ENCODE data around the gene FAR2. TPM values are rescaled to one million over a fixed set of nuclear protein-coding genes. Genes with fewer than 3 reads are reported as not detected.

Gene FAR2
- total and polyA plus RNA-seq, 2 of the 13 experiments (the other 11 are each of a cell fraction or from before 2014, with no cell fraction given): not detected

- H3K9me3 ChIP-seq (ENCODE audit: low read length): no peaks in the 10 kb centered on the region
- H3K36me3 ChIP-seq (replicated peaks in 1 of 2; ENCODE audit: control insufficient read depth in 1 of 2, insufficient read depth in 2 of 2, low read length in 2 of 2): no peaks in the 10 kb centered on the region
- POLR2A ChIA-PET: no interaction called here
- no TSS peak for BruUV-seq (replicated peaks)
- intact Hi-C loops (cut with micrococcal nuclease; ENCODE audit: unreplicated experiment): no loop called here
- no peaks in the 10 kb centered on the region for H4K20me1 ChIP-seq (ENCODE audit: insufficient read depth, low read length)
- no peak overlapping the region for H3K27ac ChIP-seq (ENCODE audit: extremely low read length, insufficient read depth, low read length)
- H3K4me3 ChIP-seq (replicated peaks in 1 of 3; ENCODE audit: insufficient read depth in 1 of 3, low read depth in 2 of 3, low read length in 3 of 3): no peak overlapping the region
- no peaks in the 10 kb centered on the region for H3K4me1 ChIP-seq (ENCODE audit: insufficient read depth, low read length)
- H3K79me2 ChIP-seq (ENCODE audit: insufficient read depth, low read length): no peaks in the 10 kb centered on the region
- in situ Hi-C loops (cut with HindIII; ENCODE audit: extremely low pct_ligation_motif_present, low pct_unique_long_range_greater_than_20kb): no loop called here
- H2AFZ ChIP-seq (ENCODE audit: low read length): no peak overlapping the region
- WGBS (ENCODE audit: low lambda C conversion rate): 1% methylated on average over 6 of the region's 6 CpGs
- no peak overlapping the region for H3K4me2 ChIP-seq (ENCODE audit: low read depth, low read length)
- ATAC-seq: no peak
- no peak overlapping the region for H3K9ac ChIP-seq (ENCODE audit: insufficient read depth, low read depth, low read length)
- no peak for FAIRE-seq
- H3K27me3 ChIP-seq (ENCODE audit: control insufficient read depth in 1 of 2, insufficient read depth in 2 of 2, low read length in 2 of 2): no peaks in the 10 kb centered on the region
- CTCF ChIA-PET (ENCODE audit: low intra/inter-chr PET ratio, low total read pairs): no interaction called here
- no peak for DNase-seq (ENCODE audit: low spot score)
- TF ChIP-seq NCOA5 (CRISPR knock-in tag; IDR thresholded peaks at IDR 0.05) (no peak), SALL1 (CRISPR knock-in tag; IDR thresholded peaks at IDR 0.05) (no peak), ISX (CRISPR knock-in tag; conservative IDR thresholded peaks at IDR 0.05) (no peak), ZSCAN25 (CRISPR knock-in tag; IDR thresholded peaks at IDR 0.05) (no peak), ZNF251 (CRISPR knock-in tag; IDR thresholded peaks at IDR 0.05) (no peak), NRL (CRISPR knock-in tag; IDR thresholded peaks at IDR 0.05; ENCODE audit: borderline replicate concordance) (no peak), KDM6A (CRISPR knock-in tag; IDR thresholded peaks at IDR 0.05; ENCODE audit: low read depth) (no peak), RFX5 (IDR thresholded peaks at IDR 0.05; ENCODE audit: low read depth, low read length) (no peak), TAF1 (CRISPR knock-in tag; IDR thresholded peaks at IDR 0.05) (no peak), GZF1 (CRISPR knock-in tag; IDR thresholded peaks at IDR 0.05) (no peak), ZNF766 (CRISPR knock-in tag; IDR thresholded peaks at IDR 0.05; ENCODE audit: borderline replicate concordance) (no peak), ZNF652 (CRISPR knock-in tag; IDR thresholded peaks at IDR 0.05; ENCODE audit: borderline replicate concordance, low read depth) (no peak), ZBTB25 (CRISPR knock-in tag; IDR thresholded peaks at IDR 0.05) (no peak), STAT5B (CRISPR knock-in tag; IDR thresholded peaks at IDR 0.05) (no peak), ZNF615 (CRISPR knock-in tag; IDR thresholded peaks at IDR 0.05; ENCODE audit: borderline replicate concordance) (no peak), ZNF383 (CRISPR knock-in tag; IDR thresholded peaks at IDR 0.05; ENCODE audit: borderline replicate concordance) (no peak), THAP8 (CRISPR knock-in tag; IDR thresholded peaks at IDR 0.05; ENCODE audit: borderline replicate concordance) (no peak)
- TF ChIP-seq, protein P1, sequence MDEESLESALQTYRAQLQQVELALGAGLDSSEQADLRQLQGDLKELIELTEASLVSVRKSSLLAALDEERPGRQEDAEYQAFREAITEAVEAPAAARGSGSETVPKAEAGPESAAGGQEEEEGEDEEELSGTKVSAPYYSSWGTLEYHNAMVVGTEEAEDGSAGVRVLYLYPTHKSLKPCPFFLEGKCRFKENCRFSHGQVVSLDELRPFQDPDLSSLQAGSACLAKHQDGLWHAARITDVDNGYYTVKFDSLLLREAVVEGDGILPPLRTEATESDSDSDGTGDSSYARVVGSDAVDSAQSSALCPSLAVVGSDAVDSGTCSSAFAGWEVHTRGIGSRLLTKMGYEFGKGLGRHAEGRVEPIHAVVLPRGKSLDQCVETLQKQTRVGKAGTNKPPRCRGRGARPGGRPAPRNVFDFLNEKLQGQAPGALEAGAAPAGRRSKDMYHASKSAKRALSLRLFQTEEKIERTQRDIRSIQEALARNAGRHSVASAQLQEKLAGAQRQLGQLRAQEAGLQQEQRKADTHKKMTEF (CRISPR knock-in tag; IDR thresholded peaks at IDR 0.05): no peak
- TF ChIP-seq, protein P2, sequence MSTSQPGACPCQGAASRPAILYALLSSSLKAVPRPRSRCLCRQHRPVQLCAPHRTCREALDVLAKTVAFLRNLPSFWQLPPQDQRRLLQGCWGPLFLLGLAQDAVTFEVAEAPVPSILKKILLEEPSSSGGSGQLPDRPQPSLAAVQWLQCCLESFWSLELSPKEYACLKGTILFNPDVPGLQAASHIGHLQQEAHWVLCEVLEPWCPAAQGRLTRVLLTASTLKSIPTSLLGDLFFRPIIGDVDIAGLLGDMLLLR (CRISPR knock-in tag; IDR thresholded peaks at IDR 0.05): no peak
- TF ChIP-seq, protein P3, sequence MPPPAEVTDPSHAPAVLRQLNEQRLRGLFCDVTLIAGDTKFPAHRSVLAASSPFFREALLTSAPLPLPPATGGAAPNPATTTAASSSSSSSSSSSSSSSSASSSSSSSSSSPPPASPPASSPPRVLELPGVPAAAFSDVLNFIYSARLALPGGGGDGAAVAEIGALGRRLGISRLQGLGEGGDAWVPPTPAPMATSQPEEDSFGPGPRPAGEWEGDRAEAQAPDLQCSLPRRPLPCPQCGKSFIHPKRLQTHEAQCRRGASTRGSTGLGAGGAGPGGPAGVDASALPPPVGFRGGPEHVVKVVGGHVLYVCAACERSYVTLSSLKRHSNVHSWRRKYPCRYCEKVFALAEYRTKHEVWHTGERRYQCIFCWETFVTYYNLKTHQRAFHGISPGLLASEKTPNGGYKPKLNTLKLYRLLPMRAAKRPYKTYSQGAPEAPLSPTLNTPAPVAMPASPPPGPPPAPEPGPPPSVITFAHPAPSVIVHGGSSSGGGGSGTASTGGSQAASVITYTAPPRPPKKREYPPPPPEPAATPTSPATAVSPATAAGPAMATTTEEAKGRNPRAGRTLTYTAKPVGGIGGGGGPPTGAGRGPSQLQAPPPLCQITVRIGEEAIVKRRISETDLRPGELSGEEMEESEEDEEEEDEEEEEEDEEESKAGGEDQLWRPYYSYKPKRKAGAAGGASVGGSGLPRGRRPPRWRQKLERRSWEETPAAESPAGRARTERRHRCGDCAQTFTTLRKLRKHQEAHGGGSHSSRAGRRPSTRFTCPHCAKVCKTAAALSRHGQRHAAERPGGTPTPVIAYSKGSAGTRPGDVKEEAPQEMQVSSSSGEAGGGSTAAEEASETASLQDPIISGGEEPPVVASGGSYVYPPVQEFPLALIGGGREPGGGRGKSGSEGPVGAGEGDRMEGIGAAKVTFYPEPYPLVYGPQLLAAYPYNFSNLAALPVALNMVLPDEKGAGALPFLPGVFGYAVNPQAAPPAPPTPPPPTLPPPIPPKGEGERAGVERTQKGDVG (CRISPR knock-in tag; IDR thresholded peaks at IDR 0.05; ENCODE audit: borderline replicate concordance): no peak
These were observed 27.9 kb downstream of the FAR2 start for GRCh38 chr12:29176941-29177340.
